ENCODE data around the gene KCNIP1. TPM values are rescaled to one million over a fixed set of nuclear protein-coding genes. Genes with fewer than 3 reads are reported as not detected.

The KCNIP1 gene
- total RNA-seq, 1 experiment from 2014 or later, result not detected

GRCh38 chr5:170480260-170480659, 23.6 kb upstream of the KCNIP1 start:
- no peak overlapping the region for H3K27ac ChIP-seq (ENCODE audit: low read length)
- CTCF ChIA-PET, result no interaction called here
- no peak overlapping the region for H3K4me3 ChIP-seq (ENCODE audit: low read depth in 2 of 2, low read length in 2 of 2)
- no peak for TF ChIP-seq CTCF (IDR thresholded peaks at IDR 0.05)
- no peak for TF ChIP-seq TCF7L2 (IDR thresholded peaks at IDR 0.05; ENCODE audit: low read depth, low read length)
- no peak for TF ChIP-seq SIN3A (IDR thresholded peaks at IDR 0.05; ENCODE audit: borderline replicate concordance, insufficient read depth, low read depth, low read length)
- TF ChIP-seq POLR2AphosphoS5 (IDR thresholded peaks at IDR 0.05; ENCODE audit: low read depth, low read length), result no peak
- TF ChIP-seq REST (IDR thresholded peaks at IDR 0.05; ENCODE audit: insufficient read depth in 1 of 2, low read depth in 2 of 2, low read length in 1 of 2), result no peak
- H3K4me1 ChIP-seq (ENCODE audit: control insufficient read depth, insufficient read depth, low read length), result no peaks in the 10 kb centered on the region
- no TSS peak for BruUV-seq (replicated peaks)
- POLR2A ChIA-PET, result no interaction called here
- H3K27me3 ChIP-seq (ENCODE audit: control insufficient read depth, insufficient read depth, low read length), result peaks cover 3% of the 10 kb centered on the region; the same call in 1 of the 2 replicates
- no peaks in the 10 kb centered on the region for H3K9me3 ChIP-seq (ENCODE audit: control insufficient read depth, insufficient read depth, low read depth, low read length)
- no peak for DNase-seq (ENCODE audit: low read depth, low spot score)
- no peak for ATAC-seq
- no peaks in the 10 kb centered on the region for H3K36me3 ChIP-seq (ENCODE audit: control insufficient read depth, insufficient read depth, low read length)
- intact Hi-C loops (cut with micrococcal nuclease; ENCODE audit: unreplicated experiment), result no loop called here
- in situ Hi-C loops (cut with HindIII; ENCODE audit: low pct_unique_long_range_greater_than_20kb, low sequenced_read_pairs), result no loop called here

- POLR2A ChIA-PET, result interaction anchor here (0.6 kb wide), 1 partner anchor 64 kb away, joined by 3 read pairs; no protein-coding TSS in a partner anchor
- intact Hi-C loops (cut with micrococcal nuclease; ENCODE audit: unreplicated experiment) (no loop called here), in situ Hi-C loops (cut with HindIII; ENCODE audit: low pct_unique_long_range_greater_than_20kb, low sequenced_read_pairs) (no loop called here)
- H3K27ac ChIP-seq (ENCODE audit: low read length), result no peak overlapping the region
- CTCF ChIA-PET, result no interaction called here
- no peaks in the 10 kb centered on the region for H3K36me3 ChIP-seq (ENCODE audit: control insufficient read depth, insufficient read depth, low read length)
- no peak overlapping the region for H3K4me3 ChIP-seq (ENCODE audit: low read depth in 2 of 2, low read length in 2 of 2)
- no peaks in the 10 kb centered on the region for H3K4me1 ChIP-seq (ENCODE audit: control insufficient read depth, insufficient read depth, low read length)
- DNase-seq (ENCODE audit: low read depth, low spot score) (no peak), ATAC-seq (no peak)
- BruUV-seq (replicated peaks), result no TSS peak
- TF ChIP-seq TCF7L2 (IDR thresholded peaks at IDR 0.05; ENCODE audit: low read depth, low read length), result no peak
- no peak for TF ChIP-seq CTCF (IDR thresholded peaks at IDR 0.05)
- TF ChIP-seq REST (IDR thresholded peaks at IDR 0.05; ENCODE audit: insufficient read depth in 1 of 2, low read depth in 2 of 2, low read length in 1 of 2), result no peak
- peaks cover 3% of the 10 kb centered on the region; the same call in 1 of the 2 replicates for H3K27me3 ChIP-seq (ENCODE audit: control insufficient read depth, insufficient read depth, low read length)
- H3K9me3 ChIP-seq (ENCODE audit: control insufficient read depth, insufficient read depth, low read depth, low read length), result no peaks in the 10 kb centered on the region
Measured at GRCh38 chr5:170481849-170482248, 22.0 kb upstream of the KCNIP1 start.

Data from Panc1 (cell line).